ENCODE results near the gene RALB. TPM values are rescaled to one million over a fixed set of nuclear protein-coding genes. Genes with fewer than 3 reads are reported as not detected.

Gene RALB
- total and polyA plus RNA-seq, 7 experiments from 2014 or later: 8.7 to 119 (median 25.9) TPM

GRCh38 chr2:120302301-120302700, 49.6 kb downstream of the RALB start:
- ATAC-seq (no peak), DNase-seq (no peak)
- ChIA-PET CTCF (interaction anchor here (0.9 kb wide), 2 partner anchors 11 to 30 kb away, joined by 3 to 4 read pairs; no protein-coding TSS in a partner anchor), POLR2A (interaction anchor here (0.6 kb wide), 1 partner anchor 320 kb away, joined by 3 read pairs; no protein-coding TSS in a partner anchor)
- peaks cover 0 to 3% of the 10 kb centered on the region in 2 donors for H3K4me1 ChIP-seq (ENCODE audit: control insufficient read depth in 2 of 2, insufficient read depth in 2 of 2, low read length in 2 of 2)
- no peak overlapping the region for H3K4me3 ChIP-seq (ENCODE audit: low read length)
- no peak overlapping the region for H3K27ac ChIP-seq (ENCODE audit: low read depth, low read length)
- no peaks in the 10 kb centered on the region for H3K27me3 ChIP-seq (ENCODE audit: control insufficient read depth in 2 of 2, insufficient read depth in 2 of 2, low read length in 2 of 2)
- H3K4me3 Mint-ChIP-seq: peak overlapping the region in 7 of 10 donors; percentile 10 to 66 (median 25)
- H3K4me1 Mint-ChIP-seq: peaks cover 5 to 35% (median 13%) of the 10 kb centered on the region in 7 donors
- no peaks in the 10 kb centered on the region for H3K9me3 Mint-ChIP-seq
- H3K9me3 ChIP-seq (ENCODE audit: control insufficient read depth in 2 of 3, low read length in 3 of 3): no peaks in the 10 kb centered on the region
- intact Hi-C loops (cut with micrococcal nuclease): no loop called here
- peaks cover 0 to 5% (median 0%) of the 10 kb centered on the region in 3 experiments for H3K36me3 ChIP-seq (ENCODE audit: control insufficient read depth in 2 of 3, insufficient read depth in 3 of 3, low read length in 3 of 3)
- H3K27ac Mint-ChIP-seq: peak overlapping the region in 4 of 9 donors; percentile 11 to 73 (median 26)
- H3K36me3 Mint-ChIP-seq: peaks cover 4 to 51% (median 24%) of the 10 kb centered on the region in 5 donors
- H3K27me3 Mint-ChIP-seq: peaks cover 0 to 5% (median 0%) of the 10 kb centered on the region in 5 donors

GRCh38 chr2:120303177-120303576, 50.5 kb downstream of the RALB start:
- ATAC-seq (no peak), DNase-seq (no peak)
- intact Hi-C loops (cut with micrococcal nuclease): no loop called here
- peaks cover 5 to 31% (median 13%) of the 10 kb centered on the region in 7 donors for H3K4me1 Mint-ChIP-seq
- Histone ChIP-seq H3K27me3 (ENCODE audit: control insufficient read depth in 2 of 2, insufficient read depth in 2 of 2, low read length in 2 of 2) (no peaks in the 10 kb centered on the region), H3K4me3 (ENCODE audit: low read length) (no peak overlapping the region), H3K9me3 (ENCODE audit: control insufficient read depth in 2 of 3, low read length in 3 of 3) (no peaks in the 10 kb centered on the region), H3K27ac (ENCODE audit: low read depth, low read length) (no peak overlapping the region), H3K4me1 (ENCODE audit: control insufficient read depth in 2 of 2, insufficient read depth in 2 of 2, low read length in 2 of 2) (peaks cover 0 to 3% of the 10 kb centered on the region in 2 donors), H3K36me3 (ENCODE audit: control insufficient read depth in 2 of 3, insufficient read depth in 3 of 3, low read length in 3 of 3) (peaks cover 0 to 2% (median 0%) of the 10 kb centered on the region in 3 experiments)
- H3K27ac Mint-ChIP-seq: peak overlapping the region in 5 of 9 donors; percentile 6 to 73 (median 12)
- peak overlapping the region in 9 of 10 donors; percentile 10 to 66 (median 30) for H3K4me3 Mint-ChIP-seq
- CTCF ChIA-PET: interaction anchor here (0.9 kb wide), 2 partner anchors 10 to 31 kb away, joined by 3 to 4 read pairs; no protein-coding TSS in a partner anchor
- H3K9me3 Mint-ChIP-seq: no peaks in the 10 kb centered on the region
- H3K27me3 Mint-ChIP-seq: peaks cover 0 to 5% (median 0%) of the 10 kb centered on the region in 5 donors
- H3K36me3 Mint-ChIP-seq: peaks cover 4 to 45% (median 16%) of the 10 kb centered on the region in 5 donors
- POLR2A ChIA-PET: no interaction called here

- no peak overlapping the region for H3K4me3 Mint-ChIP-seq
- CTCF ChIA-PET: interaction anchor here (0.7 kb wide), 1 partner anchor 1097 kb away, joined by 4 read pairs; no protein-coding TSS in a partner anchor
- intact Hi-C loops (cut with micrococcal nuclease): no loop called here
- Histone ChIP-seq H3K27me3 (ENCODE audit: control insufficient read depth in 2 of 2, insufficient read depth in 2 of 2, low read length in 2 of 2) (no peaks in the 10 kb centered on the region), H3K4me1 (ENCODE audit: control insufficient read depth in 2 of 2, insufficient read depth in 2 of 2, low read length in 2 of 2) (peaks cover 0 to 3% of the 10 kb centered on the region in 2 donors), H3K9me3 (ENCODE audit: control insufficient read depth in 2 of 3, low read length in 3 of 3) (no peaks in the 10 kb centered on the region), H3K36me3 (ENCODE audit: control insufficient read depth in 2 of 3, insufficient read depth in 3 of 3, low read length in 3 of 3) (no peaks in the 10 kb centered on the region), H3K27ac (ENCODE audit: low read depth, low read length) (no peak overlapping the region), H3K4me3 (ENCODE audit: low read length) (no peak overlapping the region)
- no peaks in the 10 kb centered on the region for H3K9me3 Mint-ChIP-seq
- ATAC-seq (no peak), DNase-seq (no peak)
- peaks cover 0 to 5% (median 0%) of the 10 kb centered on the region in 5 donors for H3K27me3 Mint-ChIP-seq
- no peak overlapping the region for H3K27ac Mint-ChIP-seq
- POLR2A ChIA-PET: no interaction called here
- peaks cover 4 to 35% (median 9%) of the 10 kb centered on the region in 5 donors for H3K36me3 Mint-ChIP-seq
- peaks cover 5 to 34% (median 13%) of the 10 kb centered on the region in 7 donors for H3K4me1 Mint-ChIP-seq
These were observed 52.6 kb downstream of the RALB start for GRCh38 chr2:120305296-120305695.

GRCh38 chr2:120305937-120306490, 53.4 kb downstream of the RALB start:
- POLR2A ChIA-PET: no interaction called here
- CTCF ChIA-PET: no interaction called here
- DNase-seq: no peak
- no peaks in the 10 kb centered on the region for H3K27me3 ChIP-seq (ENCODE audit: control insufficient read depth in 2 of 2, insufficient read depth in 2 of 2, low read length in 2 of 2)
- H3K4me1 ChIP-seq (ENCODE audit: control insufficient read depth in 2 of 2, insufficient read depth in 2 of 2, low read length in 2 of 2): peaks cover 0 to 3% of the 10 kb centered on the region in 2 donors
- no peaks in the 10 kb centered on the region for H3K9me3 ChIP-seq (ENCODE audit: control insufficient read depth in 2 of 3, low read length in 3 of 3)
- peaks cover 5 to 42% (median 13%) of the 10 kb centered on the region in 7 donors for H3K4me1 Mint-ChIP-seq
- intact Hi-C loops (cut with micrococcal nuclease): no loop called here
- no peak for ATAC-seq
- peaks cover 4 to 33% (median 9%) of the 10 kb centered on the region in 5 donors for H3K36me3 Mint-ChIP-seq
- H3K9me3 Mint-ChIP-seq: no peaks in the 10 kb centered on the region
- H3K27ac ChIP-seq (ENCODE audit: low read depth, low read length): no peak overlapping the region
- H3K4me3 Mint-ChIP-seq: no peak overlapping the region
- H3K27me3 Mint-ChIP-seq: peaks cover 0 to 5% (median 0%) of the 10 kb centered on the region in 5 donors
- H3K36me3 ChIP-seq (ENCODE audit: control insufficient read depth in 2 of 3, insufficient read depth in 3 of 3, low read length in 3 of 3): no peaks in the 10 kb centered on the region
- no peak overlapping the region for H3K4me3 ChIP-seq (ENCODE audit: low read length)
- no peak overlapping the region for H3K27ac Mint-ChIP-seq

- CTCF ChIA-PET: no interaction called here
- peaks cover 4 to 37% (median 13%) of the 10 kb centered on the region in 7 donors for H3K4me1 Mint-ChIP-seq
These were observed 54.8 kb downstream of the RALB start for GRCh38 chr2:120307482-120307881.

GRCh38 chr2:120308038-120308910, 55.6 kb downstream of the RALB start:
- CTCF ChIA-PET: interaction anchor here (0.8 kb wide), 1 partner anchor 107 kb away, joined by 3 read pairs; no protein-coding TSS in a partner anchor
- no peak overlapping the region for H3K4me3 ChIP-seq (ENCODE audit: low read length)
- Mint-ChIP-seq H3K9me3 (no peaks in the 10 kb centered on the region), H3K27ac (peak overlapping the region in 2 of 9 donors; percentile 19 to 28), H3K36me3 (peaks cover 4 to 18% (median 8%) of the 10 kb centered on the region in 5 donors), H3K27me3 (peaks cover 0 to 5% (median 0%) of the 10 kb centered on the region in 5 donors), H3K4me1 (peaks cover 3 to 38% (median 13%) of the 10 kb centered on the region in 7 donors), H3K4me3 (no peak overlapping the region)
- ATAC-seq: no peak
- POLR2A ChIA-PET: no interaction called here
- intact Hi-C loops (cut with micrococcal nuclease): no loop called here
- no peaks in the 10 kb centered on the region for H3K36me3 ChIP-seq (ENCODE audit: control insufficient read depth in 2 of 3, insufficient read depth in 3 of 3, low read length in 3 of 3)
- no peak for DNase-seq
- H3K9me3 ChIP-seq (ENCODE audit: control insufficient read depth in 2 of 3, low read length in 3 of 3): no peaks in the 10 kb centered on the region
- H3K27ac ChIP-seq (ENCODE audit: low read depth, low read length): no peak overlapping the region
- peaks cover under 1 to 3% of the 10 kb centered on the region in 2 donors for H3K4me1 ChIP-seq (ENCODE audit: control insufficient read depth in 2 of 2, insufficient read depth in 2 of 2, low read length in 2 of 2)
- H3K27me3 ChIP-seq (ENCODE audit: control insufficient read depth in 2 of 2, insufficient read depth in 2 of 2, low read length in 2 of 2): no peaks in the 10 kb centered on the region

More at GRCh38 chr2:120307482-120307881, 54.8 kb downstream of the RALB start:
- Histone ChIP-seq H3K4me3 (ENCODE audit: low read length) (no peak overlapping the region), H3K27me3 (ENCODE audit: control insufficient read depth in 2 of 2, insufficient read depth in 2 of 2, low read length in 2 of 2) (no peaks in the 10 kb centered on the region), H3K36me3 (ENCODE audit: control insufficient read depth in 2 of 3, insufficient read depth in 3 of 3, low read length in 3 of 3) (no peaks in the 10 kb centered on the region), H3K9me3 (ENCODE audit: control insufficient read depth in 2 of 3, low read length in 3 of 3) (no peaks in the 10 kb centered on the region), H3K4me1 (ENCODE audit: control insufficient read depth in 2 of 2, insufficient read depth in 2 of 2, low read length in 2 of 2) (peaks cover 0 to under 1% of the 10 kb centered on the region in 2 donors), H3K27ac (ENCODE audit: low read depth, low read length) (no peak overlapping the region)
- H3K4me3 Mint-ChIP-seq: no peak overlapping the region
- peaks cover 4 to 25% (median 9%) of the 10 kb centered on the region in 5 donors for H3K36me3 Mint-ChIP-seq
- ATAC-seq (no peak), DNase-seq (no peak)
- intact Hi-C loops (cut with micrococcal nuclease): no loop called here
- no peaks in the 10 kb centered on the region for H3K9me3 Mint-ChIP-seq
- POLR2A ChIA-PET: no interaction called here
- H3K27ac Mint-ChIP-seq: no peak overlapping the region
- H3K27me3 Mint-ChIP-seq: peaks cover 0 to 5% (median 0%) of the 10 kb centered on the region in 5 donors

Data from naive thymus-derived CD4-positive, alpha-beta T cell (primary cell).